CD4-positive, alpha-beta T cell treated with Interleukin-6 for 4 hours (primary cell): ENCODE results near the gene TMCC3.

ENCODE experiments used
- DNase-seq: peaks from one replicate; pipeline ENCODE4 v3.0.0-alpha.2; 2020; ENCODE audit warnings: mixed read lengths

The TMCC3 gene

DNA sequence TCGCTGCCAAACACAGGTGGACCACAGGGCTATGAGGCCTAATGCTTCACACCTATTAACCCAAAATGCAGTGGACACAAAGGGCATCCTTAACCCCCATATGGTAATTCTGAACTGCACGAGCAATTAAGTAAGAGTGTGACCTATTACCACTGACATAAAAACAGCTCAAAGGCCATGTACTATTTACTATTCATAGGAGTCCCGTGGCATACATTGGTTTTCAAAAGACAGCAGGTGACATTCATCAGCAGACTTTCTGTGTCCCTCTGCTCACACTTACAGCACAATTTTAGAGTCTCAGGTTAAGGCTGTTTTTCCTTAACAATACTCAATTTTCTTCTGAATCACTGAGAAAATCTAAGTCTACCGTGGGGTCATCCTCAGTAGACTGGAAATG lies 23.1 kb upstream of the TMCC3 start:
- no peak for DNase-seq

DNA sequence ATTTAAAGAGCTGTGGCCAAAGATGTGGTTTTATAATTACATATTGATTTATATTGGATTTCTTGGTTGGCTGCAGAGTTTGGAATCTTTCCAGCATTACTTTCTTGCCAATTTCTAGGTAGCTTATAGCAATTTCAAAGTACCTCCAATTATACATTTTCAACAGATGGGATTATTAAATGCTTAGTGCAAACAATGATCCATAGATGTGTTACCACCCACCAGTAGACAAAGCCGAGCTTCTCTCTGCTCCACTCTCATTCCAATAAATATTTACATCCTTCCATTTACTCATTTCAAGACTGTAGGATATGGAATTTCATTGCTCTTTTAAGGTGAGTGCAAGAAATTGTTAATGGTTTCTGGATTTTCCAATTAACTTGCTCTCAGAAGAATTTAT lies 21.6 kb upstream of the TMCC3 start:
- DNase-seq = no peak

DNA sequence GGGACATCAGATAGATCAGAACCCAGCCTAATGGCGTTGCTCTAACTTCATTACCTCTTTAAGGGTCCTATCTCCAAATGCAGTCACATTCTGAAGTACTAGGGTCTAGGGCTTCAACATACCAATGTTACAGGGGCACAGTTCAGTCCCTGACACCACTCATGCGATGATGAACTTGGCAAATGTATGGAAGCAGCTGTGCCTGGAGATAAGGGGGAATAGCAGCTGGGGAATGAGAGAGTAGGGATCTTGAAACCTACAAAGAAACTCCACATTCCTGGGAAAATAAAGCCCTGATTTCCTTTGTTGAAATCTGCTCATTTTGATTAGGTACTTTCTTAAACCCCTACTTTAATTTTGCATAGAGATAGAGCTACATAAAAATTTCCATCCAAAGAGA lies 20.5 kb upstream of the TMCC3 start:
- DNase-seq = no peak

DNA sequence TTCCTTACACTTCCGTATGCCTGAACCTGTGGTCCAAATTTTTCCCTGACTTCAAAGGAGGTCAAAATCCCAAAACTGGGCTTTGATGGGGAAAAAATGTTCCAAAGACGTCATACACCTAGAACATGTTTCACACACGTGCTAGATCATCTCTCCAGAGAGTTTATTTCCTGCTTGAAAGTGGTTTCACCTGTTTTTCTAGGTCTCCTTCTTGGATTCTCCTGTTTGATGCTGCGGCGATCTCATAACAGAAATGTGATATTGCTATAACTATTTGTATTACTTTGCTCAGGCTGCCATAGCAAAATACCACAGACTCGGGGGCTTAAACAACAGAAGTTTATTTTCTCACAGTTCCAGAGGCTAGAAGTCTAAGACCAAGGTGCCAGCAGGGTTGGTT lies 19.7 kb upstream of the TMCC3 start:
- no peak for DNase-seq

- DNase-seq = no peak
Observed at GRCh38 chr12:94667031-94667540, 16.7 kb upstream of the TMCC3 start.

DNA sequence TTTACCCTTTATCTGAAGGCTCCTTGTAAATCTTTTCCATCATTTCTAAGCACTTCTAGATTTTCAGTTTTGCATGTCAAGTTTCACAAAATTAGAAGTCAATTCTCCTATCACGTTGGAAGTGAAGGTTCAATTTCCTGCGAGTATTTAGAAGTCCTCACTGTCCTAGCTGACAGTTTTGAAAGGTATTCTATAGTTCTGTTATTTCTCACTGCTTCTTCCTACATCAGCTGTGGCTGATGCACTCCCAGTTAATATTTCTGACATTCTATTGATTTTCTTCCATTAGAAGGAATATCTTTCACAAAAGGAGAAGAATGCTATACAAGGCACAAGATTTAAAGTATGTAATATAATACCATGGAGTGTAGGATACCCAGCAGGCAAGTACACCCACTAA lies 15.8 kb upstream of the TMCC3 start:
- no peak for DNase-seq

GRCh38 chr12:94663702-94664101 lies 13.3 kb upstream of the TMCC3 start:
- DNase-seq = no peak

- DNase-seq = no peak
Observed at GRCh38 chr12:94663071-94663470, 12.7 kb upstream of the TMCC3 start.

- no peak for DNase-seq
Observed at GRCh38 chr12:94660436-94660835, 10.1 kb upstream of the TMCC3 start.

GRCh38 chr12:94659346-94659930 lies 9.1 kb upstream of the TMCC3 start:
- DNase-seq = no peak

DNA sequence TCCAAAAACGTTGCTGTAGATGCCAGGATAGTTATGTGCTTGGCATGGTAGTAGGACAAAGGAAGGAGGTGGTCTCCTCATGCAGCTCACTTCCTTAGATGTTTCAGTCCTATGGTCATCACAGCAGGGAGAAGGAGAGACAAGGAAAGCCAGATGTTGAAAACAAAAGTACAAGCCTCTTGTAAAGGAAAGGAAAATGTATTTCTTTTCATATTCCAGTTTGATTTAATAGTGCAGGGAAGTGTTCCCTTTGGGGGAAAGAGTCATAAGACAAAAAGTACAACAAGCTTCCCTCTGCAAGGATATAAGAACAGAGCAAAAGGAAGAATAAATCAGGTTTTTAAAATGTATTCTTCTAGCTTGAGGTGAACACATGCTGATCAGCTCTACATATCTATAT lies 8.6 kb upstream of the TMCC3 start:
- no peak for DNase-seq

DNA sequence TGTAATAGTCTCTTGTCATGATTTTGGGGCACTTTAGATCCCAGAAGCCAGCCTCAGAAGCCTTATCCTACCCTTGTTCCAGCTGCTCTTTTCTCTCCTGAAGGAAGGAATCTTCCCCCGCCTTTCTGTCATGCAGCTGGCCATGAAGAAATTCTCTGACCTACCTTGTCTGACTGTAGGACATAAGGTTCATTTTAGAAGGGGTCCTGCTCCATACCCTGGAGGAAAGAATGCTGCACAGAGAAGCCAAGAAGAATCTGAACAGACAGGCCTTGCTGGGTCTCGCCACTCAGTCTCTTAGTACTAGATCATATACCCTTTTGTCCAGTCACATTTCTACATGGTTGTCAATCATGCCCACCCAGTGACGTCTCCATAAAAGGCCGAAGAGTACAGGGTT lies 6.2 kb upstream of the TMCC3 start:
- DNase-seq = no peak

DNA sequence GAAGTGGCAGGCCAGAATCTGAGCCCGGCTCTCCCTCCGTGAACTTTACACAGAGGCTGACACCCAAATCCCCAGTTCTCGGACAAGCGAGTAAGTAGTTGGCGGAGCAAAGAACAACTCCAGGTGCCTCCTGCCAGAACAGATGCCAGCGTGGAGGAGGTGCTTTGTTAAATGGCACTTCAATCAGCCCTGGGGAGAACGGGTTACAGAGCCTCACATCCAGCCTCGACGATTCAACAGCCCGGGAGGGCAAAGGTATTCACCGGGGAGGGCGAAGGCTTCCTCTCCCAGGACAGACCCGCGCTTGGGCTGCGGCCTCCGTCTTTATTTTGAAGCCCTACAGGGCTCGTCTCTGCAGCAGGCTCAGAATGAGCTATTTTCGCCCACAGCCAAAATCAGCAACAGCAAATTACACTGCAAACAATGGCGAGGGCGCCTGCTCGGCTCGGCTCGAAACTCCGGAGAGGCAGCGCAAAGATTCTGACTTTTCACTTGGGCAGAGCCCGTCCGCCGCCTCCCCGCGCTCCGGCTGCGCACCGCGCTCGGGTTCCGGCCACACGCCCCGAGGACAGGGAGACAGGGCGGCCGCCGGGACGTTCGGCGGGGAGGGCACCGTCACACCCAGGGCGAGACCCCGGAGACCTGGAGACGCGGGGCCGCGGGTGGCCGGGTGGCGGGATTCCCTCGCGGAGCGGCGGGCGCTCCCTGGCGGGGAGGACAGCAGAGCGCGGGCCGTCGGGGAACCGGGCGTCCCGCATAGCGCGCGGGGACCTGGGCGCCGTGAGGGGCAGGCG lies 811 bp downstream of the TMCC3 start:
- peak; percentile 23 for DNase-seq

DNA sequence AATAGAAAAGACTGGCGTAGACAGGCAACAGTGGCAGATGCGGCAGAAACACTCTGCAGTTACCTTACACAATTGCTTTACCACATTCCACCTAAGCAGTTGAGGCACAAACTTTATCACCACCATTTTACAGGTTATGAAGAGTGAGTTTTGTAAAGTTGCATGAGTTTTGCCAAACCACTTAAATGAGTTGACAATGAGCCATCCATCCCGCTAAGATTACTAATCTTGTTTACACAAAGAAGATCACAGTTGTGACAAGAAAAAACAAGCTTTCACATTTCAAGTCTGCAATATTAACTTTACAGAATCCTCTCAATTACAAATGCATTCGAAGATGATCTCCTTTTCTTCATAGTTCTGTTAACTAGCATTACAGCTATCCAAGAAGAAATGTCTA lies 1.8 kb downstream of the TMCC3 start:
- no peak for DNase-seq

GRCh38 chr12:94644141-94644979 lies 6.0 kb downstream of the TMCC3 start:
- no peak for DNase-seq

GRCh38 chr12:94643606-94644005 lies 6.8 kb downstream of the TMCC3 start:
- no peak for DNase-seq

GRCh38 chr12:94641283-94641682 lies 9.1 kb downstream of the TMCC3 start:
- no peak for DNase-seq

DNA sequence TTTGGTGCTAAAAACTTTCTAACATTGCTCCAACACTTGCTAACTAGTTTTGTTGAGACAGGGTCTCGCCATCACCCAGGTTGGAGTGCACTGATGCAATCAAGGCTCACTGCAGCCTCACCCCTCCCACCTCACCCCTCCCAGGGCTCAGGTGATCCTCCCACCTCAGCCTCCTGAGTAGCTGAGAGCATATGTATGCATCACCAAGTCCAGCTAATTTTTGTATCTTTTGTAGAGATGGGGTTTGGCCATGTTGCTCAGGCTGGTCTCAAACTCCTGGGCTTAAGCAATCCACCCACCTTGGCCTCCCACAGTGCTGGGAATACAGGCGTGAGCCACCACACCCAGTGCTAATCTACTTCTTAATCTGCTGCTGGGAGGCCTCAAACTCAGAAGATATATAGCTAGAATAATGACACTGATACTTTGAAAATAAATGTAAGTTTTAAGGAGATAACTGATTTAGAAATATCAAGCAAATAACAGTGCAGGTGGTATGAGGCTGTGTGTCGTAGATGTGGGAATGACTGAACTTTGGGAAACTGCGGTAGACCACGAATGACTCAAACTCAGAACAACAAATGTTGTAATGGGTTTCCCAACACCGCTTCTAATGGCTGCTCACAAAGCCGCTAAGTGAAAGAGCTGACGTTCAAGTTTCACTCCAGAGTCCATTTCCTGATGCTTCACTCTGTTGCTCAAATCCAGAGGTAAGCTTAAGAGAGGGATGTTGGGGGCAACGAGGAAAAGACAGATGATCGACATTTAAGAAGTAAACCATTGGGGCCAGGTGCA lies 10.0 kb downstream of the TMCC3 start:
- DNase-seq = peak; percentile 29

- no peak for DNase-seq
Observed at GRCh38 chr12:94638521-94638920, 11.8 kb downstream of the TMCC3 start.

GRCh38 chr12:94637390-94638113 lies 12.8 kb downstream of the TMCC3 start:
- no peak for DNase-seq

GRCh38 chr12:94636462-94637085 lies 13.8 kb downstream of the TMCC3 start:
- no peak for DNase-seq

- no peak for DNase-seq
Observed at GRCh38 chr12:94634717-94635116, 15.6 kb downstream of the TMCC3 start.
